Body of pancreas (tissue), 4 donors: ENCODE results near the gene MDN1.

ENCODE experiments used
- POLR2A ChIP-seq, 3 donors: fragments of 450-650 bp; IDR thresholded peaks; one replicate each; pipeline ENCODE4 v1.6.1; 2016; ENCODE audit warnings: antibody characterized with exemption in 3 of 3, mild to moderate bottlenecking in 2 of 3
- TF ChIP-seq, protein P1 (sequence below), 7 experiments: fragments of 450-650 bp in 4 of 7; fragments of 200-600 bp in 3 of 7; sonication (generic) in 3 of 7; IDR thresholded peaks; one replicate each; pipeline ENCODE4 v1.5.1; 2016 to 2019; ENCODE audit warnings: antibody characterized with exemption in 7 of 7

DNA sequence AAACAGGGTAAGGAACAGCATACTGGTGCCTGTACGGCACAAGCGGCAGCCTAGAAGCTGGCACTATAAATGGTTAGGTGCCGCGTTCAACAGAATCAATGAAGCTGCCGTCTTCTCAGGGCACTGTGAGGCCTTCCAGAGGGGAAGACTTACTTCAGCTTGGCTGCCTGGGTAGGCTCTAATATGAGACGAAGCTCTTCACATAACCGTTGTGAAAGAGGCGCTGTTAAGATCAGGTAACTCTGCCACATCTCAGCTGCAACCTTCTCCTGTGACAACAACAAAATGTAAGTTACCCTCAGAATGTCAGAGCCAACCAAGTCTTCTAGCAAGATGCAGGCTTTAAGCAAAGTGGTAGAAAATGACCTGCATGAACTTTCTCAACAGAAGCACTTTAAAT is 169.0 kb downstream of the MDN1 start:
- TF ChIP-seq, protein P1, sequence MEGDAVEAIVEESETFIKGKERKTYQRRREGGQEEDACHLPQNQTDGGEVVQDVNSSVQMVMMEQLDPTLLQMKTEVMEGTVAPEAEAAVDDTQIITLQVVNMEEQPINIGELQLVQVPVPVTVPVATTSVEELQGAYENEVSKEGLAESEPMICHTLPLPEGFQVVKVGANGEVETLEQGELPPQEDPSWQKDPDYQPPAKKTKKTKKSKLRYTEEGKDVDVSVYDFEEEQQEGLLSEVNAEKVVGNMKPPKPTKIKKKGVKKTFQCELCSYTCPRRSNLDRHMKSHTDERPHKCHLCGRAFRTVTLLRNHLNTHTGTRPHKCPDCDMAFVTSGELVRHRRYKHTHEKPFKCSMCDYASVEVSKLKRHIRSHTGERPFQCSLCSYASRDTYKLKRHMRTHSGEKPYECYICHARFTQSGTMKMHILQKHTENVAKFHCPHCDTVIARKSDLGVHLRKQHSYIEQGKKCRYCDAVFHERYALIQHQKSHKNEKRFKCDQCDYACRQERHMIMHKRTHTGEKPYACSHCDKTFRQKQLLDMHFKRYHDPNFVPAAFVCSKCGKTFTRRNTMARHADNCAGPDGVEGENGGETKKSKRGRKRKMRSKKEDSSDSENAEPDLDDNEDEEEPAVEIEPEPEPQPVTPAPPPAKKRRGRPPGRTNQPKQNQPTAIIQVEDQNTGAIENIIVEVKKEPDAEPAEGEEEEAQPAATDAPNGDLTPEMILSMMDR (IDR thresholded peaks at IDR 0.05): no peak
- no peak for TF ChIP-seq POLR2A (IDR thresholded peaks at IDR 0.05)
